H1 (cell line): ENCODE measurements around the gene MAN1C1.

Experiments used
- CTCF ChIP-seq, 3 experiments: IDR thresholded peaks; 1 replicate in 2 of 3; 2 replicates in 1 of 3; pipeline versions ENCODE4 v1.5.1 to v1.6.1; 2011; ENCODE audit warnings: low read length in 3 of 3, mild to moderate bottlenecking in 3 of 3, inconsistent platforms in 2 of 3, low read depth in 1 of 3, moderate library complexity in 1 of 3; ENCODE audit not compliant: insufficient read depth in 1 of 3; ENCODE audit errors: control extremely low read depth in 1 of 3
- POLR2AphosphoS5 ChIP-seq: IDR thresholded peaks from 2 replicates; pipeline ENCODE4 v1.6.1; 2011; ENCODE audit warnings: low read depth, low read length

GRCh38 chr1:25618433-25618808 lies 1.8 kb downstream of the MAN1C1 start:
- TF ChIP-seq POLR2AphosphoS5 (no peak), CTCF (IDR thresholded peaks at IDR 0.05; ENCODE audit: control extremely low read depth in 1 of 3, insufficient read depth in 1 of 3, low read depth in 1 of 3, low read length in 3 of 3) (no peak)
